Panc1 (cell line): ENCODE data around the gene ERCC3.

ENCODE experiments used
- CTCF ChIP-seq: fragments of 450-650 bp; IDR thresholded peaks from 2 replicates; pipeline ENCODE4 v1.5.1; 2017; ENCODE audit warnings: mild to moderate bottlenecking
- POLR2AphosphoS5 ChIP-seq: IDR thresholded peaks from 2 replicates; pipeline ENCODE4 v1.6.1; 2012; ENCODE audit warnings: mild to moderate bottlenecking, low read depth, low read length, moderate library complexity

DNA sequence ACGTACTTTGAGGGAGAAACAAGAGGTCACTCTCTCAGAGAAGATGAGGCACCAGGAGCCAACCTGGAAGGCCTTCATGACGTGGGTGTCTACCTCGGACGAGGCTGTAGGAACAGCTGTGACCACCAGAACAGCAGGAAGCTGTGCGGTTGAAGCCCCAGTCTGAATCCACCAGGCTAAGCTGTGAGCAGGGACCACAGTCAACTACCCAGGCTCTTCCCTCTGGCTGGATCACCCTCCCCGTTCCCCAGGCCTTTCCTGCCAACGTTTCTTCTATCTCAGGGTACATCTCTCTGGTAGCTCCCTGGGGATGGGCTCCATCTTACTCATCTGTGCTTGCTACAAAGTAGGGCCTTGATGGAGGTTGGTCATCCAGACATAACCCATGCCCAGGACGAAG is 37.1 kb downstream of the ERCC3 start:
- TF ChIP-seq CTCF (no peak), POLR2AphosphoS5 (no peak)
